Measurements from ENCODE around the gene INPP4A. TPM values are rescaled to one million over a fixed set of nuclear protein-coding genes. Genes with fewer than 3 reads are reported as not detected.
A peak's percentile ranks its signal among the peaks of the same experiment; 100 is the strongest.

The INPP4A gene
- total RNA-seq, 2 experiments from 2014 or later: 123 to 127 TPM

- no peak for DNase-seq
- Mint-ChIP-seq H3K9me3 (no peaks in the 10 kb centered on the region), H3K27ac (no peak overlapping the region), H3K4me1 (peaks cover 49% of the 10 kb centered on the region), H3K27me3 (no peaks in the 10 kb centered on the region), H3K36me3 (ENCODE audit: low read depth) (peaks cover 23% of the 10 kb centered on the region), H3K4me3 (no peak overlapping the region)
- CTCF ChIA-PET: interaction anchor here (0.9 to 2.7 kb wide), 4 partner anchors 13 to 107 kb away, joined by 3 to 9 read pairs (median 6); no protein-coding TSS in a partner anchor
- POLR2A ChIA-PET: no interaction called here
Measured at GRCh38 chr2:98517636-98518035, 73.0 kb downstream of the INPP4A start.

- no peak overlapping the region for H3K27ac Mint-ChIP-seq
Measured at GRCh38 chr2:98518101-98518500, 73.4 kb downstream of the INPP4A start.

GRCh38 chr2:98519156-98519555 lies 74.5 kb downstream of the INPP4A start:
- H3K4me1 Mint-ChIP-seq: peaks cover 37% of the 10 kb centered on the region
- peaks cover 32% of the 10 kb centered on the region for H3K36me3 Mint-ChIP-seq (ENCODE audit: low read depth)
- POLR2A ChIA-PET: interaction anchor here (0.9 kb wide), 1 partner anchor 72 kb away, joined by 4 read pairs; no protein-coding TSS in a partner anchor
- no peak for DNase-seq
- H3K27me3 Mint-ChIP-seq: no peaks in the 10 kb centered on the region
- CTCF ChIA-PET: interaction anchor here (1.0 to 2.1 kb wide), 5 partner anchors 14 to 106 kb away, joined by 3 to 9 read pairs (median 4); no protein-coding TSS in a partner anchor
- H3K4me3 Mint-ChIP-seq: no peak overlapping the region
- no peaks in the 10 kb centered on the region for H3K9me3 Mint-ChIP-seq
- peak overlapping the region; percentile 11 for H3K27ac Mint-ChIP-seq

More at GRCh38 chr2:98518101-98518500, 73.4 kb downstream of the INPP4A start:
- Mint-ChIP-seq H3K36me3 (ENCODE audit: low read depth) (peaks cover 28% of the 10 kb centered on the region), H3K4me1 (peaks cover 46% of the 10 kb centered on the region), H3K27me3 (no peaks in the 10 kb centered on the region), H3K9me3 (no peaks in the 10 kb centered on the region), H3K4me3 (no peak overlapping the region)
- ChIA-PET POLR2A (no interaction called here), CTCF (interaction anchor here (1.0 to 2.1 kb wide), 5 partner anchors 15 to 105 kb away, joined by 3 to 9 read pairs (median 4); no protein-coding TSS in a partner anchor)
- peak; percentile 60 for DNase-seq

GRCh38 chr2:98519851-98520250 lies 75.2 kb downstream of the INPP4A start:
- Mint-ChIP-seq H3K27ac (no peak overlapping the region), H3K36me3 (ENCODE audit: low read depth) (peaks cover 39% of the 10 kb centered on the region), H3K4me3 (no peak overlapping the region), H3K9me3 (no peaks in the 10 kb centered on the region), H3K4me1 (peaks cover 31% of the 10 kb centered on the region), H3K27me3 (no peaks in the 10 kb centered on the region)
- ChIA-PET CTCF (interaction anchor here (1.6 kb wide), 2 partner anchors 13 to 32 kb away, joined by 4 to 6 read pairs; no protein-coding TSS in a partner anchor), POLR2A (interaction anchor here (0.9 kb wide), 1 partner anchor 73 kb away, joined by 4 read pairs; no protein-coding TSS in a partner anchor)
- DNase-seq: no peak

GRCh38 chr2:98520806-98521205 lies 76.1 kb downstream of the INPP4A start:
- Mint-ChIP-seq H3K27ac (no peak overlapping the region), H3K9me3 (no peaks in the 10 kb centered on the region), H3K36me3 (ENCODE audit: low read depth) (peaks cover 47% of the 10 kb centered on the region), H3K4me3 (no peak overlapping the region), H3K4me1 (peaks cover 23% of the 10 kb centered on the region), H3K27me3 (no peaks in the 10 kb centered on the region)
- POLR2A ChIA-PET: no interaction called here
- CTCF ChIA-PET: no interaction called here
- DNase-seq: no peak

GRCh38 chr2:98521266-98521665 lies 76.6 kb downstream of the INPP4A start:
- no peak overlapping the region for H3K27ac Mint-ChIP-seq
- H3K4me3 Mint-ChIP-seq: no peak overlapping the region
- H3K9me3 Mint-ChIP-seq: no peaks in the 10 kb centered on the region
- no peaks in the 10 kb centered on the region for H3K27me3 Mint-ChIP-seq
- H3K4me1 Mint-ChIP-seq: peaks cover 19% of the 10 kb centered on the region
- ChIA-PET CTCF (no interaction called here), POLR2A (no interaction called here)
- H3K36me3 Mint-ChIP-seq (ENCODE audit: low read depth): peaks cover 51% of the 10 kb centered on the region
- DNase-seq: no peak

- Mint-ChIP-seq H3K4me1 (peaks cover 4% of the 10 kb centered on the region), H3K9me3 (no peaks in the 10 kb centered on the region), H3K27me3 (no peaks in the 10 kb centered on the region), H3K36me3 (ENCODE audit: low read depth) (peaks cover 66% of the 10 kb centered on the region), H3K27ac (no peak overlapping the region), H3K4me3 (no peak overlapping the region)
- CTCF ChIA-PET: no interaction called here
- no peak for DNase-seq
- POLR2A ChIA-PET: no interaction called here
Measured at GRCh38 chr2:98522854-98523253, 78.2 kb downstream of the INPP4A start.

GRCh38 chr2:98524168-98524567 lies 79.5 kb downstream of the INPP4A start:
- Mint-ChIP-seq H3K4me1 (no peaks in the 10 kb centered on the region), H3K36me3 (ENCODE audit: low read depth) (peaks cover 72% of the 10 kb centered on the region), H3K27ac (no peak overlapping the region), H3K4me3 (no peak overlapping the region), H3K9me3 (no peaks in the 10 kb centered on the region), H3K27me3 (no peaks in the 10 kb centered on the region)
- DNase-seq: no peak
- ChIA-PET CTCF (no interaction called here), POLR2A (no interaction called here)

GRCh38 chr2:98528349-98528748 lies 83.7 kb downstream of the INPP4A start:
- no peak overlapping the region for H3K27ac Mint-ChIP-seq
- ChIA-PET CTCF (interaction anchor here (1.2 kb wide), 1 partner anchor 41 kb away, joined by 3 read pairs; no protein-coding TSS in a partner anchor), POLR2A (no interaction called here)
- peaks cover 54% of the 10 kb centered on the region for H3K36me3 Mint-ChIP-seq (ENCODE audit: low read depth)
- H3K4me1 Mint-ChIP-seq: no peaks in the 10 kb centered on the region
- H3K4me3 Mint-ChIP-seq: no peak overlapping the region
- no peak for DNase-seq
- no peaks in the 10 kb centered on the region for H3K27me3 Mint-ChIP-seq
- no peaks in the 10 kb centered on the region for H3K9me3 Mint-ChIP-seq

GRCh38 chr2:98530114-98530513 lies 85.5 kb downstream of the INPP4A start:
- no peaks in the 10 kb centered on the region for H3K4me1 Mint-ChIP-seq
- H3K36me3 Mint-ChIP-seq (ENCODE audit: low read depth): peaks cover 54% of the 10 kb centered on the region
- H3K27me3 Mint-ChIP-seq: no peaks in the 10 kb centered on the region
- POLR2A ChIA-PET: no interaction called here
- H3K27ac Mint-ChIP-seq: no peak overlapping the region
- DNase-seq: no peak
- no peaks in the 10 kb centered on the region for H3K9me3 Mint-ChIP-seq
- no peak overlapping the region for H3K4me3 Mint-ChIP-seq
- CTCF ChIA-PET: no interaction called here

GRCh38 chr2:98532756-98533155 lies 88.1 kb downstream of the INPP4A start:
- Mint-ChIP-seq H3K27ac (no peak overlapping the region), H3K4me1 (peaks cover 6% of the 10 kb centered on the region), H3K4me3 (no peak overlapping the region), H3K36me3 (ENCODE audit: low read depth) (peaks cover 51% of the 10 kb centered on the region), H3K27me3 (no peaks in the 10 kb centered on the region), H3K9me3 (no peaks in the 10 kb centered on the region)
- no peak for DNase-seq
- CTCF ChIA-PET: interaction anchor here (1.6 kb wide), 1 partner anchor 14 kb away, joined by 6 read pairs; no protein-coding TSS in a partner anchor
- POLR2A ChIA-PET: no interaction called here

- Mint-ChIP-seq H3K36me3 (ENCODE audit: low read depth) (peaks cover 51% of the 10 kb centered on the region), H3K4me3 (no peak overlapping the region), H3K4me1 (peaks cover 8% of the 10 kb centered on the region), H3K27me3 (no peaks in the 10 kb centered on the region), H3K9me3 (no peaks in the 10 kb centered on the region), H3K27ac (no peak overlapping the region)
- DNase-seq: no peak
- POLR2A ChIA-PET: no interaction called here
- CTCF ChIA-PET: interaction anchor here (1.6 kb wide), 1 partner anchor 15 kb away, joined by 6 read pairs; no protein-coding TSS in a partner anchor
Measured at GRCh38 chr2:98533547-98533946, 88.9 kb downstream of the INPP4A start.

GRCh38 chr2:98534761-98535160 lies 90.1 kb downstream of the INPP4A start:
- no peak overlapping the region for H3K27ac Mint-ChIP-seq
- CTCF ChIA-PET: no interaction called here
- H3K4me3 Mint-ChIP-seq: no peak overlapping the region
- no peak for DNase-seq
- no peaks in the 10 kb centered on the region for H3K9me3 Mint-ChIP-seq
- peaks cover 8% of the 10 kb centered on the region for H3K4me1 Mint-ChIP-seq
- POLR2A ChIA-PET: no interaction called here
- peaks cover 61% of the 10 kb centered on the region for H3K36me3 Mint-ChIP-seq (ENCODE audit: low read depth)
- H3K27me3 Mint-ChIP-seq: no peaks in the 10 kb centered on the region

GRCh38 chr2:98535971-98536677 lies 91.5 kb downstream of the INPP4A start:
- CTCF ChIA-PET: no interaction called here
- no peak for DNase-seq
- Mint-ChIP-seq H3K4me1 (peaks cover 8% of the 10 kb centered on the region), H3K36me3 (ENCODE audit: low read depth) (peaks cover 74% of the 10 kb centered on the region), H3K4me3 (no peak overlapping the region), H3K27ac (no peak overlapping the region), H3K27me3 (no peaks in the 10 kb centered on the region), H3K9me3 (no peaks in the 10 kb centered on the region)
- POLR2A ChIA-PET: interaction anchor here (1.5 kb wide), 1 partner anchor 10 kb away, joined by 4 read pairs; no protein-coding TSS in a partner anchor
